Measurements from ENCODE around the gene SNX25.

Gene SNX25

GRCh38 chr4:185370268-185370949 is 161.0 kb downstream of the SNX25 start:
- DNase-seq (ENCODE audit: low read depth, low spot score): no peak
- no peak for TF ChIP-seq CTCF (IDR thresholded peaks at IDR 0.05; ENCODE audit: insufficient read depth, low read length, missing control alignments)
- no peak overlapping the region for H3K4me3 ChIP-seq (ENCODE audit: low read depth, low read length)
- ChIA-PET CTCF (interaction anchor here (1.2 kb wide), 1 partner anchor 187 kb away, joined by 3 read pairs; no protein-coding TSS in a partner anchor), POLR2A (no interaction called here)

- CTCF ChIA-PET: no interaction called here
- POLR2A ChIA-PET: no interaction called here
- no peak for TF ChIP-seq CTCF (IDR thresholded peaks at IDR 0.05; ENCODE audit: insufficient read depth, low read length, missing control alignments)
- no peak for DNase-seq (ENCODE audit: low read depth, low spot score)
- H3K4me3 ChIP-seq (ENCODE audit: low read depth, low read length): no peak overlapping the region
These were observed 162.3 kb downstream of the SNX25 start for GRCh38 chr4:185371702-185372101.

DNA sequence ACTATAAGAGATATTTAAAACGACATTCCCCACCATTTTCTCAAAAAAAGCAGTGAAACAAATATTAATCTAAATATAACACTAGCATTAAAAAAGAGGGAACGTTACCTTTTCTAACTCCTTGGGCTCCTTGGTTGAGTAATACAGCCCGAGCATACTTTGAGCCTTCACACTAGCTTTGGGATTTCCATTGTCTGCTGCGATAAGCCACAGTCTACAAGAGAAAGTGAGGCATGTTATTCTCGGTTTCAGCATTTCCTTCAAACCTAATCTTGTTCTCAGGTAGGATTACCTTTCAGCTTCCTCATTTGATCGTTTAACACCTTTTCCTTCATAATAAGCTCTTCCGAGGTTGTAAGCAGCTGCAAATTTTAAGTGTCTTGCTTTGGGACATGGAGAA is 164.6 kb downstream of the SNX25 start:
- no peak overlapping the region for H3K4me3 ChIP-seq (ENCODE audit: low read depth, low read length)
- CTCF ChIA-PET: no interaction called here
- POLR2A ChIA-PET: no interaction called here
- TF ChIP-seq CTCF (IDR thresholded peaks at IDR 0.05; ENCODE audit: insufficient read depth, low read length, missing control alignments): no peak
- DNase-seq (ENCODE audit: low read depth, low spot score): no peak

GRCh38 chr4:185374573-185374972 is 165.2 kb downstream of the SNX25 start:
- ChIA-PET POLR2A (no interaction called here), CTCF (no interaction called here)
- no peak for TF ChIP-seq CTCF (IDR thresholded peaks at IDR 0.05; ENCODE audit: insufficient read depth, low read length, missing control alignments)
- H3K4me3 ChIP-seq (ENCODE audit: low read depth, low read length): no peak overlapping the region
- no peak for DNase-seq (ENCODE audit: low read depth, low spot score)

GRCh38 chr4:185378264-185378663 is 168.9 kb downstream of the SNX25 start:
- POLR2A ChIA-PET: no interaction called here
- CTCF ChIA-PET: interaction anchor here (1.3 to 1.6 kb wide), 2 partner anchors 11 to 14 kb away, joined by 3 to 6 read pairs; no protein-coding TSS in a partner anchor

More at GRCh38 chr4:185378264-185378663, 168.9 kb downstream of the SNX25 start:
- no peak overlapping the region for H3K4me3 ChIP-seq (ENCODE audit: low read depth, low read length)
- no peak for TF ChIP-seq CTCF (IDR thresholded peaks at IDR 0.05; ENCODE audit: insufficient read depth, low read length, missing control alignments)
- DNase-seq (ENCODE audit: low read depth, low spot score): no peak

Data from AG04449 (cell line).